ENCODE data around the gene GSTA2.
"Not testable (repeated sequence)": the region's sequence is repeated elsewhere in the genome, so short reads cannot be mapped to it uniquely, and the experiment has no call there.

The GSTA2 gene

GRCh38 chr6:52763322-52763916 lies at the start of gene GSTA2:
Gene GSTA2 (minus strand): TSS chr6:52763475. CDS start chr6:52757947, 5,528 bp downstream.
- DNase-seq (ENCODE audit: low read depth in 2 of 2) = not testable (repeated sequence)

DNA sequence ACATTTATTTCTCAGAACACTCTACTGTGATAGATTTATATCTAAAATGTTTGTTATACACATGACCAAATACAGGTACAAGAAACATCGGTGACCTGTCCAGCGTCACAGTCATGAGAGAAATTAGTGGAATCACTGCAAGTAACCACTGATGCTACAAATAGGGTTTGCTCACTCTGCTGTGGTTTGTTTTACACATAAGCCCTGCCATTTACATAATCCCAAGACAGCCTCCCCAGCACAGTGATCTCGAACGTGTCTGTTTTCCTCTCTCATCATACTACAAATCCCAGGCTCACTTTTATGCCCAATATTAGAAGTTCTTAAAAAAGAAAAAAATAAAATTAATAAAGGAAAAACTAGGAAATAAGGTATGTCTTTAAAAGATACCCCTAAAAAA lies 46.5 kb upstream of the GSTA2 start:
- DNase-seq (ENCODE audit: low read depth in 2 of 2) = not testable (repeated sequence)

DNA sequence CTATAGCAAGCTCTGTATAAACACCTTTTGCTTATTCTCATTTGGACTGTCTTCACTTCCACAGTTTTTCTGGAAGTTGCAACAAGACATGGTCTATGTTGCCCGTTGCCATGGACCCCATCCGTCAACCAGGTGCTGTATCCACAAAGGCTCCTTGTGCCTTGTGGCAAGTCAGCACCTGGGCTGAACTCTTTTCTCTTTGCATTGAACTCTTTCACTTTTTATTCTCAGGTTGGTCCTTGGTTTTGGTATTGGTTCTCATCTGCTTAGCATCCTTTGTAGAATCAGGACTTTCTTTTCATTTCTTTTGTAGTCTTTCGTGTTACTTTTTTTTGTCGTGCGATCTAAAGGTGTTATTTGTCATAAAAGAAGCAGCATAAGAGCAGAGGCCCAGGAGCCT lies 45.4 kb upstream of the GSTA2 start:
- DNase-seq (ENCODE audit: low read depth in 2 of 2) = no peak

DNA sequence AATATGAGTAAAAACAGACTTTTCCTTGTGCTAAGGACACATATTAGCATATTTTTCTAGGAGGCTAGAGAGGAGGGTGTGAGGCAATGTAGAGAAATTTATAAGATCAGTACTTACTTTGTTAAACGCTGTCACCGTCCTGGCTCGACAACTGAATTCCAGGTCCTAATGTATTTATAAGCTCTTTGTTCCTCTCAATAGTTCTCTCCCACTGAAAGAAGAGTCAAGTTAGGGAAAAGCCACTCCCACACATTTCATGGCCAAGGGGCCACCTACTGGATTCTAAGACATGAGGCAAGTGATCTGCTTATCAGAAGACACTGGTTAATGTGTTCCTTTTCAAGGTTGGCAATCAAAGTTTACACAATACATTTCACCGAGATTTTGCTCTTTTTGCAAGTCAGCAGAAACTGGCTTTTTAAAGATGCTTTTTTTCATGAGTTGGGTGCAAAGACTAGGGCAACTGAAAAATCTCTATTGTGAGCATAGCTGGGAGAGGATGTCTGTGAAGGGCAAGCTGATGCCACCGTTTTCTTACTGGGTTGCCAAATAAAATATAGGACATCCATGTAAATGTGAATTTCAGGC lies 40.5 kb upstream of the GSTA2 start, which contains the start of gene GSTA1:
GSTA1 (minus strand) TSS at position 149 of the 588 bp plus-strand sequence. CDS start 4,549 bp downstream, outside the sequence.
- not testable (repeated sequence) for DNase-seq (ENCODE audit: low read depth in 2 of 2)

DNA sequence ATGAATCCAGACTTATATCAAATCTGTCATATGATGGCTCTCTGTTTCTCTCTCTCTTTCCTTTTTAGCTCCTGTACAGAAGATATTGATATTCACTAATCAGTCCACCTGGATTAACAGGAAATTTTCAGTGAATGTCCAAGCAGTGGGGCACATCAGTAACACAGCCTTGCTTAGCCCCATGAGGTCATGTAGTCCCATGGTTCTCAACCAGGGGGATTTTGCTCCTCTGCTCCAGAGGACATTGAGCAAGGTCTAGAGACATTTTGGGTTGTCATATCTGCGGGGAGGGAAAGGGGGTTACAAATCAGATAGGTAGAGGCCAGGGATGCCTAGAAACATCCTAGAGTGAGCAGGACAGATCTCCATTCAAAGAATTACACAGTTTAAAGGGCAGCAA lies 39.5 kb upstream of the GSTA2 start:
- DNase-seq (ENCODE audit: low read depth in 2 of 2) = no peak

DNA sequence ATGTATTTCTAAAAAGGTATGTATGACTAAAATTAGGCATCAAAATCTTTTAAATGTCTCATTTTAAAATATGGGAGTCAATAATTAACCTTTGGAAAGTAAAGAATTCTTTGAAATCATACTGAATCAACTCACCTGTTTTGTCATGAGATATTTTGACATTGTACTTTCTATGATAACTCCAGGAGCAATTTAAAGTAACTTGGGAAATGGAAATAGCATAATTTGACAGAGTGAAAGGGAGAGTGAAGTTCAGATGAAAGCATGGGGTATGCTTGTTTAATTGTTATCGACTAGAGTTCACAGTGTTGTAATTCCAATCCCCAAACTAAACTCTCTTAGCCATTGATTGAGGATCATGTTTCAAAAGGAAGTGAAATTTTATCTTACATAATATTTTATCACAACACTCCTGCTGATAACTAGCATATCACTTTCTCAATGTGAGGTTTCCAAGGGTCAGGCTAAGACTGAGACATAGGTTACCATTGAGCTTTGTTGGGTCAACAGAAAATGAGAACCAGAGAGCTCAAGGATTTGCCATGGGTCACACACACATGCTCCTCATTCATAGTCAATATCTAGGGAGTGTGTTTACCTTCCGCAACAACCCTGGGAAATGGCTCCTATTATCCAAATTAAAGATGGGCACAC lies 38.0 kb upstream of the GSTA2 start:
- no peak for DNase-seq (ENCODE audit: low read depth in 2 of 2)

DNA sequence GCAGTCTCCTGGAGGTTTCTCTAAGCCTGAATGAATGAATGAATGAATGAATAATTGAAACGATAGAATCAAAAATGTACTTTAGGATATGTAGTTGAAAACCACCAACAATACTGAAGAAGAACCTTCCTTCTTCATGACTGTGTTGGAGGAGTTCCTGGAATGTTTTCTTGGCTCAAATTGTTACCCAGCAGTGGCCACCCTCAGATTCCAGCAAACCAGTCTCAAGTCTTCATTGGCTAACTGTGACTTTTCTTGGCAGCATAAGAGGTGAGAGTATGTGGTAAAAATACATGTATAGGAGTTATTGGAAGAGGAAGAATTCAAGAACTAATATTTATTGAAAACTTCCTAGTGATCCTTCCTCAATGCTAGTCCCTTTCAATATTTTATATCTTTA lies 36.0 kb upstream of the GSTA2 start:
- not testable (repeated sequence) for DNase-seq (ENCODE audit: low read depth in 2 of 2)

DNA sequence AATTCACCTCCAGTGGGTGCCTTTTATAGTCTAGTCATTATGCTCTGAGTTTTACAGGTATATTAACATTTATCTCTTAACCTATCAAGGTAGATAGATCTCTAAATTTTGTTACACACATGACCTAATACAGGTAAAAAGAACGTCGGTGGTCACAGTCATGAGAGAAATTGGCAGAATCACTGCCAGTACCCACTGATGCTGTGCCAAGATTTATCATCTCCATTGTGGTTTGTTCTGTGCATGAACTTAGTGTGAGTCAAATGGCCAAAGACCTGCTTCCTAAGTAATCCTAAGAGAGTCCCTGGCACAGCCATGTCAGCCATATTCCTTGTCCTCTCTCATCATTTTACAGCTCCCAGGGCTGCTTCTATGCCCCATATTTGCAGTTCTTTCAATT lies 31.1 kb upstream of the GSTA2 start:
- DNase-seq (ENCODE audit: low read depth in 2 of 2) = not testable (repeated sequence)

DNA sequence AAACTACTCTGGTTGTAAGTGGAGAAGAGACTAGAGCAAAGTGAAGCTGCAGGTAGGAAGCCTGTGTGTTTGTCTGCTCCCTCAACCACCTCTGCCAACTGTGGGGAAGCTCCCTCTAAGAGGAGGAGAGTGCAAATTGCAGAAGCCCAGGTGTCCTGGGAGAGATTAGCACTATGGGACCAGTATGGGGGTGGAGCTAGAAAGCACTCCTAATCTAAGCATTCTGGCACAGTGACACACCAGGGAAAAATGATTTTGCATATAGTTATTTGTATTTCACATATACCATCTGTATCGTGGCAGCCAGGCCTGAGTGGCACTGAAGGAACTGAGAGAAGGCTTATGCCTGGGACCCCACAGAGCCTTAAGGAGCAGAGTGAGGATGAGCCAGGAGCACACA lies 27.6 kb upstream of the GSTA2 start:
- DNase-seq (ENCODE audit: low read depth in 2 of 2) = no peak

- DNase-seq (ENCODE audit: low read depth in 2 of 2) = not testable (repeated sequence)
Measured at GRCh38 chr6:52789658-52790057, 26.4 kb upstream of the GSTA2 start.

DNA sequence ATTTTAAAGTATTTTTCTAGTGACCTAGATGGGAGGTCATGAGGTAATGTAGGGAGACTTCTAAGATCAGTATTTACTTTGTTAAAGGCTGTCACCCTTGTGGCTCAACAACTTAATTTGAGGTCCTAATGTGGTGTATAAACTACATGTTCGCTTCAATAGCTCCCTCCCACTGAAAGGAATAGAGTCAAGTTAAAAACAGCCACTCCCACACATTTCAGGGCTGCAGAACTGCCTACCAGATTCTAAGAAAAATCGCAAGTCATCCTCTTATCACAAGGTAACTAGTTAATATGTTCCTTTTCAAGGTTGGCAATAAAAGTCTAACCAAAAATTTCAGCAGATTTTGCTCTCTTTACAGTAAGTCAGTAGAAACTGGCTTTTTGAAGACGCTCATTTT lies 25.2 kb upstream of the GSTA2 start:
- no peak for DNase-seq (ENCODE audit: low read depth in 2 of 2)

DNA sequence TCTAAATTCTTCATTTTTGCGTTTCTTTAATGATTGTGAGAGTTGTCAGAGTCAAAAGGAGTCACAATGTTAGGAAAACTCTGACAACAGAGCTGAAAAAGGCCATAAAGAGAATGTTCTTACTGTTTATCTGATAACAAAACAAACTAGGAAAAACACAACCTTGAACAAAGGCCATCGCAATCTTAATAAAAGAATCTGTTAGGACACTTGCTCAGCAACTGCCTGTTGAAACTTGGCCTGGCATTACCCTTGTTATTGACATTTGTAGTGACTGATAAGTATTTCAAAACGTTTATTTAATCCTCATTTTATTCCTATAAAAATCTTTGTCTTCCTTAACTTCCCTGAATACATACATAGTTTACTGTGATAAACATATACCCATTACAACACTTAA lies 24.6 kb upstream of the GSTA2 start:
- DNase-seq (ENCODE audit: low read depth in 2 of 2) = no peak

DNA sequence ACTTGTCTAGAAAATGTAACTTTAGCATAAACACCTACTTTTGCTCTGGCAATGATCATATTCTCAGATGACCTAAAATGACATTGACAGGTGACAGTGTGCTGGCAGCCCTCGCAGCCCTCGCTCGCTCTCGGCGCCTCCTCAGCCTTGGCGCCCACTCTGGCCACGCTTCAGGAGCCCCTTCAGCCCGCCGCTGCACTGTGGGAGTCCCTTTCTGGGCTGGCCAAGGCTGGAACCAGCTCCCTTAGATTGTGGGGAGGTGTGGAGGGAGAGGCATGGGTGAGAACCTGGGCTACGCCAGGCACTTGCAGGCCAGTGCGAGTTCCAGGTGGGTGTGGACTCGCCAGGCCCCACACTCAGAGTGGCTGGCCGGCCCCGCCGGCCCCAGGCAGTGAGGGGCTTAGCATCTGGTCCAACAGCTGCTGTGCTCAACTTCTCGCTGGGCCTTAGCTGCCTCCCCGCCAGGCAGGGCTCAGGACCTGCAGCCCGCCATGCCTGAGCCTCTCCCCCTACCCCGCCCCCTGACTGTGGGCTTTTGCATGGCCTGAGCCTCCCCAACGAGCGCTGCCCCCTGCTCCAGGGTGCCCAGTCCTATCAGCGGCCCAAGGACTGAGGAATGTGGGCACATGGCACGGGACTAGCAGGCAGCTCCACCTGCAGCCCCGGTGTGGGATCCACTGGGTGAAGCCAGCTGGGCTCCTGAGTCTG lies 23.1 kb upstream of the GSTA2 start:
- no peak for DNase-seq (ENCODE audit: low read depth in 2 of 2)

- DNase-seq (ENCODE audit: low read depth in 2 of 2) = not testable (repeated sequence)
Measured at GRCh38 chr6:52782696-52783274, 19.5 kb upstream of the GSTA2 start.

DNA sequence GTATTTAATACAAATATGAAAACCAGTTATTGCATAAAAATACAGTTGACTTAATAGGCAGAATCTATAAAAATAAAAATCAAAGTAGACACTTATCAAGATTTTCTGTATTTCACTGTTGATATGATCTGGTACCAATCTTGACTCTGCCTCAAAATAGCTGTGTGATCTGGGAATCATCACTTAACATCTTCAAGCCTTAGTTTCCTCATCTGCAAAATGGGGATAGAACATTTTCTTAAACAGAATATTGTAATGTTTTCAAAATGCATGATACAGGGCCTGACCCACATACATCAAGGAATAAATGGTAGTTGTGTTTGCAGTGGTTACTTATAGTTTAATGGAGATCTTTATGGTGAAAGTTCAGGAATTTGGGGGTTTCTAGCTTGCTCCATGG lies 18.9 kb upstream of the GSTA2 start:
- not testable (repeated sequence) for DNase-seq (ENCODE audit: low read depth in 2 of 2)

GRCh38 chr6:52779237-52779636 lies 16.0 kb upstream of the GSTA2 start:
- DNase-seq (ENCODE audit: low read depth in 2 of 2) = no peak

GRCh38 chr6:52776711-52777351 lies 13.6 kb upstream of the GSTA2 start:
- DNase-seq (ENCODE audit: low read depth in 2 of 2) = not testable (repeated sequence)

DNA sequence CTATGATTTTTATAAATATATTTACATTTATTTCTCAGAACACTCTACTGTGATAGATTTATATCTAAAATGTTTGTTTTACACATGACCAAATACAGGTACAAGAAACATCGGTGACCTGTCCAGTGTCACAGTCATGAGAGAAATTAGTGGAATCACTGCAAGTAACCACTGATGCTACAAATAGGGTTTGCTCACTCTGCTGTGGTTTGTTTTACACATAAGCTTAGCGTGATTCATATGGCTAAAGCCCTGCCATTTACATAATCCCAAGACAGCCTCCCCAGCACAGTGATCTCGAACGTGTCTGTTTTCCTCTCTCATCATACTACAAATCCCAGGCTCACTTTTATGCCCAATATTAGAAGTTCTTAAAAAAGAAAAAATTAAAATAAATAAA lies 6.1 kb upstream of the GSTA2 start:
- not testable (repeated sequence) for DNase-seq (ENCODE audit: low read depth in 2 of 2)

GRCh38 chr6:52767658-52768057 lies 4.4 kb upstream of the GSTA2 start:
- not testable (repeated sequence) for DNase-seq (ENCODE audit: low read depth in 2 of 2)

GRCh38 chr6:52761673-52762491 lies 1.4 kb downstream of the GSTA2 start:
- DNase-seq (ENCODE audit: low read depth in 2 of 2) = not testable (repeated sequence)

Data from activated CD4-positive, alpha-beta T cell treated with anti-CD3 and anti-CD28 coated beads for 24 hours (primary cell).